Measurements from ENCODE around the gene BCL11B.

The BCL11B gene

GRCh38 chr14:99254328-99255009, 17.5 kb downstream of the BCL11B start:
- no peak for DNase-seq (ENCODE audit: low spot score)

- no peak for DNase-seq (ENCODE audit: low spot score)
Observed at GRCh38 chr14:99253890-99254289, 18.1 kb downstream of the BCL11B start.

- DNase-seq (ENCODE audit: low spot score) = no peak
Observed at GRCh38 chr14:99252940-99253868, 18.8 kb downstream of the BCL11B start.

GRCh38 chr14:99252443-99252939, 19.5 kb downstream of the BCL11B start:
- no peak for DNase-seq (ENCODE audit: low spot score)

GRCh38 chr14:99251721-99252120, 20.3 kb downstream of the BCL11B start:
- no peak for DNase-seq (ENCODE audit: low spot score)

GRCh38 chr14:99250636-99251208, 21.3 kb downstream of the BCL11B start:
- DNase-seq (ENCODE audit: low spot score) = no peak

GRCh38 chr14:99249389-99249788, 22.6 kb downstream of the BCL11B start:
- DNase-seq (ENCODE audit: low spot score) = no peak

- DNase-seq (ENCODE audit: low spot score) = no peak
Observed at GRCh38 chr14:99248761-99249171, 23.2 kb downstream of the BCL11B start.

GRCh38 chr14:99247772-99248171, 24.2 kb downstream of the BCL11B start:
- DNase-seq (ENCODE audit: low spot score) = no peak

- no peak for DNase-seq (ENCODE audit: low spot score)
Observed at GRCh38 chr14:99247101-99247729, 24.8 kb downstream of the BCL11B start.

- DNase-seq (ENCODE audit: low spot score) = no peak
Observed at GRCh38 chr14:99246536-99247097, 25.4 kb downstream of the BCL11B start.

GRCh38 chr14:99245564-99246511, 26.2 kb downstream of the BCL11B start:
- no peak for DNase-seq (ENCODE audit: low spot score)

GRCh38 chr14:99244941-99245563, 26.9 kb downstream of the BCL11B start:
- DNase-seq (ENCODE audit: low spot score) = no peak

- DNase-seq (ENCODE audit: low spot score) = no peak
Observed at GRCh38 chr14:99244367-99244901, 27.6 kb downstream of the BCL11B start.

- no peak for DNase-seq (ENCODE audit: low spot score)
Observed at GRCh38 chr14:99242816-99243721, 28.9 kb downstream of the BCL11B start.

- DNase-seq (ENCODE audit: low spot score) = no peak
Observed at GRCh38 chr14:99242238-99242637, 29.8 kb downstream of the BCL11B start.

GRCh38 chr14:99241325-99242010, 30.5 kb downstream of the BCL11B start:
- no peak for DNase-seq (ENCODE audit: low spot score)

GRCh38 chr14:99240627-99241324, 31.2 kb downstream of the BCL11B start:
- DNase-seq (ENCODE audit: low spot score) = no peak
